Spinal cord (tissue), 10 donors: ENCODE data around the gene ASXL3. TPM values are rescaled to one million over a fixed set of nuclear protein-coding genes. Genes with fewer than 3 reads are reported as not detected.

Experiments used
- DNase-seq, 6 donors: peaks; one replicate each; pipeline versions ENCODE4 v3.0.0 to v3.0.0-alpha.2; 2013 to 2015; ENCODE audit warnings: low spot score in 6 of 6, low read depth in 4 of 6
- H3K27ac ChIP-seq: one replicate; pipeline ENCODE4 v1.5.1; 2013; ENCODE audit warnings: low read depth, low read length, control low read depth
- H3K27me3 ChIP-seq: one replicate; pipeline ENCODE4 v1.6.1; 2013; ENCODE audit warnings: low read length; ENCODE audit not compliant: control insufficient read depth, insufficient read depth
- H3K36me3 ChIP-seq: one replicate; pipeline ENCODE4 v1.6.1; 2013; ENCODE audit warnings: low read length; ENCODE audit not compliant: control insufficient read depth, insufficient read depth
- H3K4me1 ChIP-seq: one replicate; pipeline ENCODE4 v1.6.1; 2013; ENCODE audit warnings: low read length; ENCODE audit not compliant: control insufficient read depth, insufficient read depth
- H3K4me3 ChIP-seq: one replicate; pipeline ENCODE4 v1.5.1; 2013; ENCODE audit warnings: low read depth, low read length, control low read depth
- H3K9me3 ChIP-seq: one replicate; pipeline ENCODE4 v1.6.1; 2013; ENCODE audit warnings: low read length; ENCODE audit not compliant: control insufficient read depth, insufficient read depth
- WGBS: methylation state at CpG from one replicate; pipeline ENCODE4 v1.1.5; 2013; ENCODE audit warnings: missing lambda C conversion rate; ENCODE audit not compliant: insufficient coverage; 5-methylcytosine and 5-hydroxymethylcytosine counted together
- polyA plus RNA-seq, 2 donors: library from polyadenylated mRNA; unstranded; fragments of 120-200 nt; gene quantifications; one replicate each; pipeline ENCODE4 v1.2.1, GENCODE V29; 2013; ENCODE audit not compliant: insufficient read length in 2 of 2
- total RNA-seq, 2 donors: library from RNA; depleted of rRNA in 1 of 2; stranded (reverse); fragments of 120-200 nt in 1 of 2; fragments of >200 nt in 1 of 2; gene quantifications; one replicate each; pipeline versions ENCODE4 v1.2.3 to v1.2.4, GENCODE V29; 2013 to 2014
- donor health status: healthy.

Gene ASXL3
- total and polyA plus RNA-seq, 4 donors, result 12.1 to 34.2 (median 22.7) TPM

DNA sequence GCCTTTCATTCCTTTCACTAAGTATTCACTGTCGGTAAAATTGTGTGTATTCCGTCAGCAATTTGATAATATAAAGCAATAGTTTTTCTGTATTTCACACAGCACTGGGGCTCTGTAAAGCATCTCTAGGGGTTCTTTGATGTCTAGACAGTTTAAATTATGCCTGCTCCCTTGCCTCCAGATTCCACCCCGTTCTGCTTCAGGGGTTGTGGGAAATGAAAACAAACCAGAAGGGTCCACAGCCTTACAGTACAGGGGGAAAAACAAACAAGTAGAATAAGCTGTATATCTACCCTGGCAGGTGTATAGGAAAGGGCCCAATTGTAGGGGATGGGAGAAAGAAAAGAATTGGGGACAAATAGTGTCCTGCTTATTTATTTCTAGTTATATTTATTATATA, 63.1 kb downstream of the ASXL3 start:
- no peaks in the 10 kb centered on the region for H3K4me1 ChIP-seq
- DNase-seq, result no peak
- H3K9me3 ChIP-seq, result no peaks in the 10 kb centered on the region
- WGBS, result no CpG with 5 or more reads among the region's 3 CpGs
- no peaks in the 10 kb centered on the region for H3K27me3 ChIP-seq
- no peaks in the 10 kb centered on the region for H3K36me3 ChIP-seq
- no peak overlapping the region for H3K27ac ChIP-seq
- no peak overlapping the region for H3K4me3 ChIP-seq

DNA sequence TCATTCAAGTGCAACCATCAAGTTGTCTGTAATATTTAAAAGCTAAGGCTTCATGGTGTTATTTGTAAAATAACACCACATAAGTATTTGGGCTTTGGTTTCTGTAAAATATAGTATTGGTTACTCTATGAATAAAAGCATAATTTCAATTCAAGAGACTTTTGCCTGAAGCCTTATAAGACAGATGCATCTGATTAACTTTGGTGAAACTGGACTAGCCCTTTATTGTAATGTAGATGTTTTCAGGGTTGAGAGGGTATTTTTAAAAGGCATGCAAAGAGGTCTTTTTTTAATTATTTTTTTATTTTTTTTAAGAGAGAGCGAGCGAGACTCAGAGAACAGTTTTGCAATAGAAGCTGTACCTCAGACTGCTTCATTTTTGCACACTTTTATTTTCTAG, 66.5 kb downstream of the ASXL3 start:
- H3K27ac ChIP-seq, result no peak overlapping the region
- DNase-seq, result no peak
- WGBS, result 20% methylated on average over 2 of the region's 2 CpGs

GRCh38 chr18:33647365-33647764, 69.3 kb downstream of the ASXL3 start:
- H3K36me3 ChIP-seq, result no peaks in the 10 kb centered on the region
- H3K27me3 ChIP-seq, result no peaks in the 10 kb centered on the region
- no CpG with 5 or more reads among the region's 1 CpG for WGBS
- no peak overlapping the region for H3K27ac ChIP-seq
- DNase-seq, result no peak
- H3K4me1 ChIP-seq, result no peaks in the 10 kb centered on the region
- no peak overlapping the region for H3K4me3 ChIP-seq
- no peaks in the 10 kb centered on the region for H3K9me3 ChIP-seq

More for the DNA sequence above, 66.5 kb downstream of the ASXL3 start:
- Histone ChIP-seq H3K4me3 (no peak overlapping the region), H3K4me1 (no peaks in the 10 kb centered on the region), H3K27me3 (no peaks in the 10 kb centered on the region), H3K9me3 (no peaks in the 10 kb centered on the region), H3K36me3 (no peaks in the 10 kb centered on the region)

- 13% methylated on average over 1 of the region's 1 CpG for WGBS
- peak in 1 of 6 donors; percentile 48 for DNase-seq
- Histone ChIP-seq H3K4me1 (no peaks in the 10 kb centered on the region), H3K36me3 (no peaks in the 10 kb centered on the region), H3K27me3 (no peaks in the 10 kb centered on the region), H3K4me3 (no peak overlapping the region), H3K27ac (peak overlapping the region; percentile 37), H3K9me3 (no peaks in the 10 kb centered on the region)
Measured at GRCh38 chr18:33652635-33653034, 74.6 kb downstream of the ASXL3 start.

DNA sequence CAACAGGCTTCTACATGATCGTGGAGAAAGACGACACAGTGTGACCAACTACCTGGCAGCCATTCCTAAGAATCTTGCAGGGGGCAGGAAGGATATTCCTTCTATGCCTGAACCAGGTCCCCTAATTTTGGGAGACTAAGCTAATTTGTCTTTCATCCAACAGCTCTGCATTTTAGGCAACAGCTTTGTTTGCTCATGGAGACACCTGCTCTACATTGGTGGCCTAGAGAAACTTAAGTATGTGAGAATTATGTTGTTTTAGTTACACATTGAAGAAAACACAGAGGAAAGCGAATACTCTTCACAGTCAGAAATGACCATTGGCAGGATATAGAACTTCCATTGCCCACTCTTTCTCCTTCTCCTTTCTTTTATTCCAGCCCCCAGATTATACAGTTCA, 75.2 kb downstream of the ASXL3 start:
- 15% methylated on average over 2 of the region's 3 CpGs for WGBS
- H3K27ac ChIP-seq, result peak overlapping the region; percentile 37
- H3K9me3 ChIP-seq, result no peaks in the 10 kb centered on the region
- no peaks in the 10 kb centered on the region for H3K27me3 ChIP-seq
- no peaks in the 10 kb centered on the region for H3K36me3 ChIP-seq
- H3K4me1 ChIP-seq, result no peaks in the 10 kb centered on the region
- H3K4me3 ChIP-seq, result no peak overlapping the region
- DNase-seq, result peak in 1 of 6 donors; percentile 77

DNA sequence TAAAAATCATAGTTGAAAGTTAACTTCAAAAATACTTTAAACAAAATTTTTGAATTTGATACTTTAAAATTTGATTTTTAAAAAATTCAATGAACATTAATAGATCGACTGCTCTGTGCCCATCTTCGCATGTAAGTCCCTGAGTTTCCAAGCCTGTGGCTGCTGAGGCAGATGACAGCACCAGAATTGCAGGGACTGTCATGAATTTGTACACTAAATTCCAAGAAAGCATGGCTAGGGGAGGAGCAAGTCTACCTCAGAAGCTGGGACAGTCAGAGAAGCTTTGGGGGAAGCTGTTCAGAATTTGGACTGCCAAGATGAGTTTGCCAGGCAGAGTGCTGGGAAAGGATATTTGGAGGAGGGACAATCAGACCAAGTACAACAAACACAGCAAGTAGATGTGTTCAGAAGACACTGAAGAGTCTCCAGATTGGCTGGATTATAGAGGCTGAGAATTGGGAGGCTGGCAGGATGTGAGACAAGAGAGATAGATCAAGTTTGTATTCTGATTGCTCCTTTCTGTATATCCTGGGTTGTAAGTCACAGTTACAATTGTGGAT, 79.0 kb downstream of the ASXL3 start:
- WGBS, result 100% methylated on average over 1 of the region's 2 CpGs
- no peaks in the 10 kb centered on the region for H3K27me3 ChIP-seq
- H3K9me3 ChIP-seq, result no peaks in the 10 kb centered on the region
- DNase-seq, result peak in 1 of 6 donors; percentile 69
- H3K4me3 ChIP-seq, result no peak overlapping the region
- no peaks in the 10 kb centered on the region for H3K4me1 ChIP-seq
- H3K36me3 ChIP-seq, result no peaks in the 10 kb centered on the region
- no peak overlapping the region for H3K27ac ChIP-seq

GRCh38 chr18:33660696-33661310, 82.8 kb downstream of the ASXL3 start:
- H3K9me3 ChIP-seq, result no peaks in the 10 kb centered on the region
- H3K4me3 ChIP-seq, result no peak overlapping the region
- H3K27me3 ChIP-seq, result no peaks in the 10 kb centered on the region
- H3K4me1 ChIP-seq, result no peaks in the 10 kb centered on the region
- H3K27ac ChIP-seq, result no peak overlapping the region
- H3K36me3 ChIP-seq, result no peaks in the 10 kb centered on the region
- 60% methylated on average over 1 of the region's 2 CpGs for WGBS
- DNase-seq, result no peak

DNA sequence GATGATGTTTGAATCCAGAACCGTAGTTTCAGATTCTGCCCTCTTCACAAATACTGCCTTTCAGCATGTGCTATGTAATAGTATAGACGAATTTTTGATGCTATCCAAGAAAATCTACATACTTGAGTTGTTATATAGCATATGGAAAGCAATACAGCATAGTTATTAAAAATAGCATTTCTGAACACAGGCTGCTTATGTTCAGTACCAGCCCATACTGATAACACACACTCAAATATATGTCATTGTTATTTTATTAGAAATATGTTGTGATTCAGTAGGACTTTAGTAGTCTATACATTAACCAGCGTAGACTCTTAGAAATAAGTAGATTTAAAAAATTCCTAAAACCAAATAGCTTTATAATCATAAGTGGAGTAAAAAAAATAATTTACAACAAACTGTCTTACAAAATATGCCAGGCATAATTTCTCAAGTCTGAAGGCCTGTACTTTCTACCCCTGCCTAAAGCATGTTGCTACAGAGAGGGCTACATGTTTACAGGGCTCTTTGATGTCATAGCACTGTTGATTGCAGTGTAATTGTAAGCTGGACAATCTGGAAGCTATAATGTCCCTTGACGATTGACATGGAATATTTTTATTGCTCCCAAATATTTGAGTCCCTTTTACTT, 86.3 kb downstream of the ASXL3 start:
- H3K27me3 ChIP-seq, result no peaks in the 10 kb centered on the region
- no peak overlapping the region for H3K27ac ChIP-seq
- no peak overlapping the region for H3K4me3 ChIP-seq
- DNase-seq, result no peak
- no peaks in the 10 kb centered on the region for H3K4me1 ChIP-seq
- H3K36me3 ChIP-seq, result no peaks in the 10 kb centered on the region
- no CpG with 5 or more reads among the region's 4 CpGs for WGBS
- no peaks in the 10 kb centered on the region for H3K9me3 ChIP-seq

- Histone ChIP-seq H3K27me3 (no peaks in the 10 kb centered on the region), H3K4me1 (no peaks in the 10 kb centered on the region), H3K9me3 (no peaks in the 10 kb centered on the region), H3K36me3 (no peaks in the 10 kb centered on the region), H3K27ac (no peak overlapping the region), H3K4me3 (no peak overlapping the region)
- DNase-seq, result no peak
- no CpG with 5 or more reads among the region's 3 CpGs for WGBS
Measured at GRCh38 chr18:33665187-33665586, 87.2 kb downstream of the ASXL3 start.

DNA sequence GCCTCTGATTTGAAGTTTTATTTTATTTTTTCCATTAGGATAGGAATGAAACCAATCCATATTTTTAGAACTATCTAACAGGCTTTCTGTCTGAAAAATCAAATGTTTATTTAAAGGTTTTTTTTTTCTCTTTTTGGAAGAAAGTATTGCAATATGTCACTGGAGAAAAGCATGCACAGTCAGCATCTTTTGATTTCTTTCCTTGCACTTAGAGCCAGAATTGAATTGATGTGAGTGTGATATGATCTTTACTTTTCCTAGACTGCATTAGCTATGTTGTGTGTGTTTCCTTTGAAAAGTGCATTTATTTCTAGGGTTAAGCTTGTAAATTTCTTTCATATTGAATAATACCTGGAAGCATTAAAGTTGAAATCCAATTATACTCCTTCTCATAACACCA, 87.6 kb downstream of the ASXL3 start:
- H3K9me3 ChIP-seq, result no peaks in the 10 kb centered on the region
- H3K27me3 ChIP-seq, result no peaks in the 10 kb centered on the region
- H3K4me3 ChIP-seq, result no peak overlapping the region
- H3K4me1 ChIP-seq, result no peaks in the 10 kb centered on the region
- peak in 1 of 6 donors; percentile 62 for DNase-seq
- no peaks in the 10 kb centered on the region for H3K36me3 ChIP-seq
- H3K27ac ChIP-seq, result no peak overlapping the region
